ENCODE measurements around the gene CDC23. TPM values are rescaled to one million over a fixed set of nuclear protein-coding genes. Genes with fewer than 3 reads are reported as not detected.
"Not testable (repeated sequence)": the region's sequence is repeated elsewhere in the genome, so short reads cannot be mapped to it uniquely, and the experiment has no call there.

The CDC23 gene
- total RNA-seq, 1 donor from 2014 or later = 48.0 TPM

GRCh38 chr5:138234651-138235050 is 21.5 kb upstream of the CDC23 start:
- no peaks in the 10 kb centered on the region for H3K36me3 Mint-ChIP-seq (ENCODE audit: low read depth)
- H3K4me1 Mint-ChIP-seq (ENCODE audit: low read depth) = no peaks in the 10 kb centered on the region
- no peak overlapping the region for H3K27ac Mint-ChIP-seq
- intact Hi-C loops (cut with micrococcal nuclease) = no loop called here
- H3K4me3 Mint-ChIP-seq = no peak overlapping the region
- DNase-seq (ENCODE audit: low spot score) = no peak
- peaks cover 23% of the 10 kb centered on the region for H3K27me3 Mint-ChIP-seq (ENCODE audit: insufficient read depth)
- no peaks in the 10 kb centered on the region for H3K9me3 Mint-ChIP-seq

- Mint-ChIP-seq H3K4me3 (no peak overlapping the region), H3K27ac (no peak overlapping the region), H3K36me3 (ENCODE audit: low read depth) (no peaks in the 10 kb centered on the region), H3K27me3 (ENCODE audit: insufficient read depth) (peaks cover 14% of the 10 kb centered on the region), H3K9me3 (no peaks in the 10 kb centered on the region), H3K4me1 (ENCODE audit: low read depth) (no peaks in the 10 kb centered on the region)
- intact Hi-C loops (cut with micrococcal nuclease) = no loop called here
- no peak for DNase-seq (ENCODE audit: low spot score)
Measured at GRCh38 chr5:138233280-138233679, 20.2 kb upstream of the CDC23 start.

- no peaks in the 10 kb centered on the region for H3K36me3 Mint-ChIP-seq (ENCODE audit: low read depth)
- no peaks in the 10 kb centered on the region for H3K9me3 Mint-ChIP-seq
- no peaks in the 10 kb centered on the region for H3K4me1 Mint-ChIP-seq (ENCODE audit: low read depth)
- peaks cover 14% of the 10 kb centered on the region for H3K27me3 Mint-ChIP-seq (ENCODE audit: insufficient read depth)
- H3K27ac Mint-ChIP-seq = no peak overlapping the region
- intact Hi-C loops (cut with micrococcal nuclease) = no loop called here
- no peak overlapping the region for H3K4me3 Mint-ChIP-seq
- no peak for DNase-seq (ENCODE audit: low spot score)
Measured at GRCh38 chr5:138230981-138231589, 18.0 kb upstream of the CDC23 start.

- Mint-ChIP-seq H3K27ac (no peak overlapping the region), H3K4me1 (ENCODE audit: low read depth) (no peaks in the 10 kb centered on the region), H3K27me3 (ENCODE audit: insufficient read depth) (peaks cover 14% of the 10 kb centered on the region), H3K9me3 (no peaks in the 10 kb centered on the region), H3K36me3 (ENCODE audit: low read depth) (no peaks in the 10 kb centered on the region), H3K4me3 (no peak overlapping the region)
- intact Hi-C loops (cut with micrococcal nuclease) = no loop called here
- DNase-seq (ENCODE audit: low spot score) = no peak
Measured at GRCh38 chr5:138230261-138230660, 17.1 kb upstream of the CDC23 start.

GRCh38 chr5:138229387-138229786 is 16.3 kb upstream of the CDC23 start:
- no peak overlapping the region for H3K27ac Mint-ChIP-seq
- no peak for DNase-seq (ENCODE audit: low spot score)
- no peaks in the 10 kb centered on the region for H3K9me3 Mint-ChIP-seq
- intact Hi-C loops (cut with micrococcal nuclease) = no loop called here
- no peak overlapping the region for H3K4me3 Mint-ChIP-seq
- no peaks in the 10 kb centered on the region for H3K36me3 Mint-ChIP-seq (ENCODE audit: low read depth)
- no peaks in the 10 kb centered on the region for H3K4me1 Mint-ChIP-seq (ENCODE audit: low read depth)
- H3K27me3 Mint-ChIP-seq (ENCODE audit: insufficient read depth) = peaks cover 12% of the 10 kb centered on the region

GRCh38 chr5:138226910-138227309 is 13.8 kb upstream of the CDC23 start:
- no peaks in the 10 kb centered on the region for H3K9me3 Mint-ChIP-seq
- H3K27me3 Mint-ChIP-seq (ENCODE audit: insufficient read depth) = peaks cover 18% of the 10 kb centered on the region
- H3K27ac Mint-ChIP-seq = no peak overlapping the region
- no peaks in the 10 kb centered on the region for H3K4me1 Mint-ChIP-seq (ENCODE audit: low read depth)
- DNase-seq (ENCODE audit: low spot score) = no peak
- intact Hi-C loops (cut with micrococcal nuclease) = no loop called here
- no peak overlapping the region for H3K4me3 Mint-ChIP-seq
- no peaks in the 10 kb centered on the region for H3K36me3 Mint-ChIP-seq (ENCODE audit: low read depth)

GRCh38 chr5:138224712-138225111 is 11.6 kb upstream of the CDC23 start:
- intact Hi-C loops (cut with micrococcal nuclease) = no loop called here

GRCh38 chr5:138223532-138223931 is 10.4 kb upstream of the CDC23 start:
- intact Hi-C loops (cut with micrococcal nuclease) = no loop called here

More at GRCh38 chr5:138224712-138225111, 11.6 kb upstream of the CDC23 start:
- H3K4me3 Mint-ChIP-seq = no peak overlapping the region
- H3K4me1 Mint-ChIP-seq (ENCODE audit: low read depth) = no peaks in the 10 kb centered on the region
- peaks cover 18% of the 10 kb centered on the region for H3K27me3 Mint-ChIP-seq (ENCODE audit: insufficient read depth)
- H3K9me3 Mint-ChIP-seq = no peaks in the 10 kb centered on the region
- no peak for DNase-seq (ENCODE audit: low spot score)
- H3K27ac Mint-ChIP-seq = no peak overlapping the region
- no peaks in the 10 kb centered on the region for H3K36me3 Mint-ChIP-seq (ENCODE audit: low read depth)

GRCh38 chr5:138216799-138217198 is 3.7 kb upstream of the CDC23 start:
- Mint-ChIP-seq H3K4me1 (ENCODE audit: low read depth) (peaks cover 13% of the 10 kb centered on the region), H3K27ac (no peak overlapping the region), H3K9me3 (no peaks in the 10 kb centered on the region), H3K27me3 (ENCODE audit: insufficient read depth) (peaks cover 5% of the 10 kb centered on the region), H3K4me3 (no peak overlapping the region), H3K36me3 (ENCODE audit: low read depth) (no peaks in the 10 kb centered on the region)
- no peak for DNase-seq (ENCODE audit: low spot score)
- intact Hi-C loops (cut with micrococcal nuclease) = no loop called here

More at GRCh38 chr5:138223532-138223931, 10.4 kb upstream of the CDC23 start:
- Mint-ChIP-seq H3K27me3 (ENCODE audit: insufficient read depth) (peaks cover 19% of the 10 kb centered on the region), H3K4me3 (no peak overlapping the region), H3K4me1 (ENCODE audit: low read depth) (no peaks in the 10 kb centered on the region), H3K27ac (no peak overlapping the region), H3K9me3 (no peaks in the 10 kb centered on the region), H3K36me3 (ENCODE audit: low read depth) (no peaks in the 10 kb centered on the region)
- no peak for DNase-seq (ENCODE audit: low spot score)

GRCh38 chr5:138212828-138213160 is 329 bp downstream of the CDC23 start:
- no peak for DNase-seq (ENCODE audit: low spot score)
- Mint-ChIP-seq H3K4me3 (peak overlapping the region; percentile 96), H3K27ac (peak overlapping the region; percentile 93), H3K4me1 (ENCODE audit: low read depth) (peaks cover 24% of the 10 kb centered on the region), H3K9me3 (no peaks in the 10 kb centered on the region), H3K36me3 (ENCODE audit: low read depth) (peaks cover 7% of the 10 kb centered on the region), H3K27me3 (ENCODE audit: insufficient read depth) (no peaks in the 10 kb centered on the region)
- intact Hi-C loops (cut with micrococcal nuclease) = loop anchor here (1.0 to 5.0 kb wide), 11 partner anchors 34 to 1895 kb away; partner anchors contain the start of genes BRD8, CDC25C, EGR1 and ETF1

- no peak for DNase-seq (ENCODE audit: low spot score)
- peaks cover 24% of the 10 kb centered on the region for H3K4me1 Mint-ChIP-seq (ENCODE audit: low read depth)
- H3K36me3 Mint-ChIP-seq (ENCODE audit: low read depth) = peaks cover 9% of the 10 kb centered on the region
- H3K4me3 Mint-ChIP-seq = peak overlapping the region; percentile 81
- H3K9me3 Mint-ChIP-seq = no peaks in the 10 kb centered on the region
- no peaks in the 10 kb centered on the region for H3K27me3 Mint-ChIP-seq (ENCODE audit: insufficient read depth)
- peak overlapping the region; percentile 31 for H3K27ac Mint-ChIP-seq
- intact Hi-C loops (cut with micrococcal nuclease) = loop anchor here (5.0 kb wide), 2 partner anchors 324 to 1896 kb away; partner anchors contain the start of gene PKD2L2
Measured at GRCh38 chr5:138210985-138211384, 2.1 kb downstream of the CDC23 start.

GRCh38 chr5:138193859-138194258 is 19.3 kb downstream of the CDC23 start:
- intact Hi-C loops (cut with micrococcal nuclease); H3K9me3 Mint-ChIP-seq; DNase-seq (ENCODE audit: low spot score); H3K27me3 Mint-ChIP-seq (ENCODE audit: insufficient read depth); H3K4me1 Mint-ChIP-seq (ENCODE audit: low read depth); H3K27ac Mint-ChIP-seq; H3K4me3 Mint-ChIP-seq: not testable (repeated sequence)
- H3K36me3 Mint-ChIP-seq (ENCODE audit: low read depth) = peaks cover 28% of the 10 kb centered on the region

- Mint-ChIP-seq H3K36me3 (ENCODE audit: low read depth) (peaks cover 33% of the 10 kb centered on the region), H3K4me3 (no peak overlapping the region), H3K4me1 (ENCODE audit: low read depth) (no peaks in the 10 kb centered on the region), H3K27me3 (ENCODE audit: insufficient read depth) (no peaks in the 10 kb centered on the region), H3K9me3 (no peaks in the 10 kb centered on the region), H3K27ac (no peak overlapping the region)
- no peak for DNase-seq (ENCODE audit: low spot score)
- intact Hi-C loops (cut with micrococcal nuclease) = no loop called here
Measured at GRCh38 chr5:138192826-138193225, 20.3 kb downstream of the CDC23 start.

GRCh38 chr5:138188626-138189025 is 24.5 kb downstream of the CDC23 start:
- no peaks in the 10 kb centered on the region for H3K27me3 Mint-ChIP-seq (ENCODE audit: insufficient read depth)
- intact Hi-C loops (cut with micrococcal nuclease) = no loop called here
- H3K36me3 Mint-ChIP-seq (ENCODE audit: low read depth) = peaks cover 53% of the 10 kb centered on the region
- H3K4me1 Mint-ChIP-seq (ENCODE audit: low read depth) = no peaks in the 10 kb centered on the region
- no peak overlapping the region for H3K27ac Mint-ChIP-seq
- DNase-seq (ENCODE audit: low spot score) = no peak
- H3K9me3 Mint-ChIP-seq = no peaks in the 10 kb centered on the region
- H3K4me3 Mint-ChIP-seq = no peak overlapping the region
